ENCODE measurements around the gene PCYT1A.

The PCYT1A gene

GRCh38 chr3:196270499-196270898, 17.0 kb downstream of the PCYT1A start:
- TF ChIP-seq, protein P1, sequence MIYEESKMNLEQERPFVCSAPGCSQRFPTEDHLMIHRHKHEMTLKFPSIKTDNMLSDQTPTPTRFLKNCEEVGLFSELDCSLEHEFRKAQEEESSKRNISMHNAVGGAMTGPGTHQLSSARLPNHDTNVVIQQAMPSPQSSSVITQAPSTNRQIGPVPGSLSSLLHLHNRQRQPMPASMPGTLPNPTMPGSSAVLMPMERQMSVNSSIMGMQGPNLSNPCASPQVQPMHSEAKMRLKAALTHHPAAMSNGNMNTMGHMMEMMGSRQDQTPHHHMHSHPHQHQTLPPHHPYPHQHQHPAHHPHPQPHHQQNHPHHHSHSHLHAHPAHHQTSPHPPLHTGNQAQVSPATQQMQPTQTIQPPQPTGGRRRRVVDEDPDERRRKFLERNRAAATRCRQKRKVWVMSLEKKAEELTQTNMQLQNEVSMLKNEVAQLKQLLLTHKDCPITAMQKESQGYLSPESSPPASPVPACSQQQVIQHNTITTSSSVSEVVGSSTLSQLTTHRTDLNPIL (CRISPR knock-in tag; IDR thresholded peaks at IDR 0.05; ENCODE audit: low read depth) = no peak
- TF ChIP-seq TOX (CRISPR knock-in tag; IDR thresholded peaks at IDR 0.05; ENCODE audit: borderline replicate concordance) (no peak), ZNF565 (CRISPR knock-in tag; conservative IDR thresholded peaks at IDR 0.05; ENCODE audit: low read depth) (no peak), POU6F1 (CRISPR knock-in tag; IDR thresholded peaks at IDR 0.05; ENCODE audit: borderline replicate concordance, low read depth) (no peak), ESRRG (CRISPR knock-in tag; IDR thresholded peaks at IDR 0.05) (no peak), ARNTL (CRISPR knock-in tag; IDR thresholded peaks at IDR 0.05; ENCODE audit: borderline replicate concordance, low read depth) (no peak), ZFP30 (CRISPR knock-in tag; IDR thresholded peaks at IDR 0.05) (no peak), GLIS3 (CRISPR knock-in tag; IDR thresholded peaks at IDR 0.05) (no peak), PATZ1 (CRISPR knock-in tag; IDR thresholded peaks at IDR 0.05; ENCODE audit: borderline replicate concordance) (no peak), OSR1 (CRISPR knock-in tag; IDR thresholded peaks at IDR 0.05) (no peak), SNAI2 (CRISPR knock-in tag; IDR thresholded peaks at IDR 0.05) (no peak), BACH2 (CRISPR knock-in tag; IDR thresholded peaks at IDR 0.05; ENCODE audit: borderline replicate concordance) (no peak), ZNF8 (CRISPR knock-in tag; IDR thresholded peaks at IDR 0.05) (no peak), ZFP3 (CRISPR knock-in tag; IDR thresholded peaks at IDR 0.05) (no peak), ZNF70 (CRISPR knock-in tag; IDR thresholded peaks at IDR 0.05) (no peak), ISL1 (CRISPR knock-in tag; IDR thresholded peaks at IDR 0.05) (no peak), TCF4 (CRISPR knock-in tag; IDR thresholded peaks at IDR 0.05; ENCODE audit: borderline replicate concordance) (no peak), PPARA (CRISPR knock-in tag; IDR thresholded peaks at IDR 0.05; ENCODE audit: borderline replicate concordance) (no peak)
- TF ChIP-seq, protein P2, sequence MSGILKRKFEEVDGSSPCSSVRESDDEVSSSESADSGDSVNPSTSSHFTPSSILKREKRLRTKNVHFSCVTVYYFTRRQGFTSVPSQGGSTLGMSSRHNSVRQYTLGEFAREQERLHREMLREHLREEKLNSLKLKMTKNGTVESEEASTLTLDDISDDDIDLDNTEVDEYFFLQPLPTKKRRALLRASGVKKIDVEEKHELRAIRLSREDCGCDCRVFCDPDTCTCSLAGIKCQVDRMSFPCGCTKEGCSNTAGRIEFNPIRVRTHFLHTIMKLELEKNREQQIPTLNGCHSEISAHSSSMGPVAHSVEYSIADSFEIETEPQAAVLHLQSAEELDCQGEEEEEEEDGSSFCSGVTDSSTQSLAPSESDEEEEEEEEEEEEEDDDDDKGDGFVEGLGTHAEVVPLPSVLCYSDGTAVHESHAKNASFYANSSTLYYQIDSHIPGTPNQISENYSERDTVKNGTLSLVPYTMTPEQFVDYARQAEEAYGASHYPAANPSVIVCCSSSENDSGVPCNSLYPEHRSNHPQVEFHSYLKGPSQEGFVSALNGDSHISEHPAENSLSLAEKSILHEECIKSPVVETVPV (CRISPR knock-in tag; IDR thresholded peaks at IDR 0.05) = no peak
- ATAC-seq = no peak

DNA sequence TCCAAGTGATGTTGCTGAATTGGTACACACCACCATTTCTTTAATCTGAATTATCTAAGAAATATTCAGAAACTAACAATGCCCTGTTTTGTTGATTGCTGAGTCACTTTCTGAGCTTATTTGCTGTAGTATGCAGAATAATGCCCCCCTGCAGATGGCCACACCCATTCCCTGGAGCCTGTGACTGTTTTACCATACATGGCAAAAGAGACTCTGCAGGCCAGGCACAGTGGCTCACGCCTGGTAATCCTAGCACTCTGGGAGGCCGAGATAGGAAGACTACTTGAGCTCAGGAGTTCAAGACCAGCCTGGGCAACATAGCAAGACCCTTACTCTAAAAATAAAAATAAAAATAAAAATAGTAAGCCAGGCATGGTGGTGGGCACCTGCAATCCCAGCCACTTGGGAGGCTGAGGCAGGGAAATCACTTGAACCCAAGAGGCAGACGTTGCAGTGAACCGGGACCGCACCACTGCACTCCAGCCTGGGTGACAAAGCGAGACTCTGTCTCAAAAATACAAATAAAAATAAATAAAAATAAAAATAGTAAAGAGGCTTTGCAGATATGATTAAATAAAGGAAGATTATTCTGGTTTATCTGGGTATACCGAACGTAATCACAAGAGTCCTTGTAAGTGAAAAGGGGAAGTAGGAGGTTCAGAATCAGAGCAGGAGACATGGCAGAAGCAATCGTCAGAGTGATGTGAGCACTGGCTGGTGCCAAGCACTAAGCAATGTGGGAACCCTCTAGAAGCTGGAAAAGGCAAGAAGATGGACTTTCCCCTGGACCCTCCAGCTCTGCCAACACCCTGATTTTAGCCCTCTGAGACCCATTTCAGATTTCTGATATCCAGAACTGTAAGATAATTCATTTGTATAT, 19.0 kb downstream of the PCYT1A start:
- ATAC-seq = peak; percentile 40; the same call in 2 of the 3 replicates
- TF ChIP-seq ZNF565 (CRISPR knock-in tag; conservative IDR thresholded peaks at IDR 0.05; ENCODE audit: low read depth) (no peak), RARB (CRISPR knock-in tag; IDR thresholded peaks at IDR 0.05) (no peak), CSDC2 (CRISPR knock-in tag; IDR thresholded peaks at IDR 0.05) (no peak), GLIS3 (CRISPR knock-in tag; IDR thresholded peaks at IDR 0.05) (no peak), ZC3H10 (CRISPR knock-in tag; IDR thresholded peaks at IDR 0.05) (no peak), ZNF70 (CRISPR knock-in tag; IDR thresholded peaks at IDR 0.05) (no peak), POU6F1 (CRISPR knock-in tag; IDR thresholded peaks at IDR 0.05; ENCODE audit: borderline replicate concordance, low read depth) (no peak), ZNF8 (CRISPR knock-in tag; IDR thresholded peaks at IDR 0.05) (no peak), BACH2 (CRISPR knock-in tag; IDR thresholded peaks at IDR 0.05; ENCODE audit: borderline replicate concordance) (no peak), PATZ1 (CRISPR knock-in tag; IDR thresholded peaks at IDR 0.05; ENCODE audit: borderline replicate concordance) (no peak), PPARA (CRISPR knock-in tag; IDR thresholded peaks at IDR 0.05; ENCODE audit: borderline replicate concordance) (no peak), ESRRG (CRISPR knock-in tag; IDR thresholded peaks at IDR 0.05) (no peak), ZFP3 (CRISPR knock-in tag; IDR thresholded peaks at IDR 0.05) (no peak), TCF4 (CRISPR knock-in tag; IDR thresholded peaks at IDR 0.05; ENCODE audit: borderline replicate concordance) (no peak), ARNTL (CRISPR knock-in tag; IDR thresholded peaks at IDR 0.05; ENCODE audit: borderline replicate concordance, low read depth) (no peak)
- TF ChIP-seq, protein P2 (CRISPR knock-in tag; IDR thresholded peaks at IDR 0.05) = no peak
- TF ChIP-seq, protein P1 (CRISPR knock-in tag; IDR thresholded peaks at IDR 0.05; ENCODE audit: low read depth) = no peak

Data from SK-N-SH treated with all-trans-retinoic acid at 6 μM for 48 hours (cell line).